HTERT RPE-1 (cell line): ENCODE results near the gene PARM1.

ENCODE experiments used
- in situ Hi-C: fragments of 300-500 bp; cut with MboI; formaldehyde crosslinking; loops from 4 replicates; pipeline ENCODE4 v1.14.3; 2020; ENCODE audit warnings: low sequenced_read_pairs

The PARM1 gene

GRCh38 chr4:74932832-74933561 lies at the start of gene PARM1:
PARM1 (plus strand) TSS chr4:74933116; CDS start chr4:74933328, 212 bp downstream.
- in situ Hi-C loops = no loop called here

GRCh38 chr4:74884266-74884665 lies 48.6 kb upstream of the PARM1 start:
- in situ Hi-C loops = no loop called here

GRCh38 chr4:74886484-74886883 lies 46.4 kb upstream of the PARM1 start:
- in situ Hi-C loops = no loop called here

GRCh38 chr4:74890341-74890740 lies 42.6 kb upstream of the PARM1 start:
- in situ Hi-C loops = no loop called here

GRCh38 chr4:74891037-74891436 lies 41.9 kb upstream of the PARM1 start:
- in situ Hi-C loops = no loop called here

GRCh38 chr4:74893171-74893570 lies 39.7 kb upstream of the PARM1 start:
- in situ Hi-C loops = no loop called here

- in situ Hi-C loops = no loop called here
Measured at GRCh38 chr4:74896595-74896994, 36.3 kb upstream of the PARM1 start.

- in situ Hi-C loops = no loop called here
Measured at GRCh38 chr4:74897386-74897785, 35.5 kb upstream of the PARM1 start.

- in situ Hi-C loops = no loop called here
Measured at GRCh38 chr4:74900862-74901261, 32.1 kb upstream of the PARM1 start.

- in situ Hi-C loops = no loop called here
Measured at GRCh38 chr4:74904509-74905065, 28.3 kb upstream of the PARM1 start.

GRCh38 chr4:74906771-74907170 lies 26.1 kb upstream of the PARM1 start:
- in situ Hi-C loops = no loop called here

- in situ Hi-C loops = no loop called here
Measured at GRCh38 chr4:74919783-74920182, 13.1 kb upstream of the PARM1 start.

- in situ Hi-C loops = no loop called here
Measured at GRCh38 chr4:74920704-74921103, 12.2 kb upstream of the PARM1 start.

GRCh38 chr4:74921490-74921889 lies 11.4 kb upstream of the PARM1 start:
- in situ Hi-C loops = no loop called here

GRCh38 chr4:74926007-74926406 lies 6.9 kb upstream of the PARM1 start:
- in situ Hi-C loops = no loop called here

GRCh38 chr4:74930162-74930561 lies 2.8 kb upstream of the PARM1 start:
- in situ Hi-C loops = no loop called here

- in situ Hi-C loops = no loop called here
Measured at GRCh38 chr4:74931376-74931775, 1.5 kb upstream of the PARM1 start.

- in situ Hi-C loops = no loop called here
Measured at GRCh38 chr4:74932010-74932409, 906 bp upstream of the PARM1 start.

- in situ Hi-C loops = no loop called here
Measured at GRCh38 chr4:74933562-74934015, 673 bp downstream of the PARM1 start.

- in situ Hi-C loops = no loop called here
Measured at GRCh38 chr4:74934016-74934831, 1.3 kb downstream of the PARM1 start.

- in situ Hi-C loops = no loop called here
Measured at GRCh38 chr4:74934888-74935287, 2.0 kb downstream of the PARM1 start.

- in situ Hi-C loops = no loop called here
Measured at GRCh38 chr4:74941123-74941522, 8.2 kb downstream of the PARM1 start.
